GM12878 (cell line): Measurements from ENCODE around the gene ARHGEF3. TPM values are rescaled to one million over a fixed set of nuclear protein-coding genes. Genes with fewer than 3 reads are reported as not detected.

Source experiments
- ATAC-seq: fragments of 200-7000 bp; cut with Tn5 transposase; 3 replicates; pipeline ENCODE4 v1.9.1; 2020; ENCODE audit warnings: mild to moderate bottlenecking, moderate library complexity
- BruUV-seq: library from RNA; stranded (reverse); fragments of 400-500 nt; replicated peaks from 2 replicates; lab custom pipeline; 2021; lab: Mats Ljungman, UMichigan
- CTCF ChIA-PET: fragments of 300-600 bp; sonication (Branson Sonifier 250); formaldehyde crosslinking; extraction: SDS; loops from one replicate; lab custom pipeline; 2021; ENCODE audit warnings: inconsistent platforms; lab: Yijun Ruan, JAX
- POLR2A ChIA-PET: fragments of 350-600 bp; formaldehyde crosslinking; extraction: SDS; loops from one replicate; lab custom pipeline; 2021; ENCODE audit warnings: inconsistent platforms; lab: Charles Lee
- RAD21 ChIA-PET: fragments of 300-600 bp; sonication (Branson Sonifier 250); formaldehyde crosslinking; loops from one replicate; lab custom pipeline; 2023; ENCODE audit warnings: antibody characterized with exemption; ENCODE audit not compliant: unreplicated experiment; lab: Charles Lee
- SMC1A ChIA-PET: fragments of 300-600 bp; sonication (Branson Sonifier 250); formaldehyde crosslinking; loops from one replicate; lab custom pipeline; 2023; ENCODE audit not compliant: unreplicated experiment, uncharacterized antibody; lab: Charles Lee
- DNase-seq: peaks from one replicate; pipeline ENCODE4 v3.0.0-alpha.2; 2011; ENCODE audit warnings: low read depth, low spot score
- FAIRE-seq: peaks from 3 replicates; lab custom pipeline; 2011; peaks lifted over from hg19 to GRCh38; lab: Jason Lieb, UNC
- H2AFZ ChIP-seq: 2 replicates; pipeline ENCODE4 v1.6.0; 2011; ENCODE audit warnings: low read depth, low read length, control low read depth; ENCODE audit not compliant: control insufficient read depth
- H3K27ac ChIP-seq: 2 replicates; pipeline ENCODE4 v1.5.1; 2011; ENCODE audit warnings: control low read depth; ENCODE audit not compliant: control insufficient read depth, insufficient read depth
- H3K27me3 ChIP-seq, 2 experiments: replicated peaks in 1 of 2; 2 replicates each; pipeline versions ENCODE4 v1.6.0 to v1.6.1; 2011; ENCODE audit warnings: low read length in 1 of 2; ENCODE audit not compliant: control insufficient read depth in 2 of 2, insufficient read depth in 2 of 2
- H3K36me3 ChIP-seq, 2 experiments: 2 replicates each; pipeline ENCODE4 v1.5.1; 2011; ENCODE audit warnings: low read length in 1 of 2; ENCODE audit not compliant: control insufficient read depth in 2 of 2, insufficient read depth in 2 of 2
- H3K4me1 ChIP-seq: 2 replicates; pipeline ENCODE4 v1.6.1; 2011; ENCODE audit warnings: mild to moderate bottlenecking, low read length, moderate library complexity, mixed read lengths; ENCODE audit not compliant: control insufficient read depth, insufficient read depth
- H3K4me2 ChIP-seq: 2 replicates; pipeline ENCODE4 v1.6.0; 2011; ENCODE audit warnings: control low read depth; ENCODE audit not compliant: control insufficient read depth, insufficient read depth
- H3K4me3 ChIP-seq: fragments of 200-600 bp; sonication (generic); 2 replicates; pipeline ENCODE4 v1.5.1; 2016
- H3K79me2 ChIP-seq: 2 replicates; pipeline ENCODE4 v1.6.0; 2011; ENCODE audit warnings: low read length; ENCODE audit not compliant: control insufficient read depth, insufficient read depth
- H3K9ac ChIP-seq: 2 replicates; pipeline ENCODE4 v1.8.0; 2011; ENCODE audit warnings: low read length, control low read depth, mixed read lengths; ENCODE audit not compliant: control insufficient read depth, insufficient read depth
- H3K9me3 ChIP-seq: replicated peaks from 3 replicates; pipeline ENCODE4 v1.5.1; 2011; ENCODE audit warnings: mild to moderate bottlenecking, low read length; ENCODE audit not compliant: control insufficient read depth, insufficient read depth
- H4K20me1 ChIP-seq: 2 replicates; pipeline ENCODE4 v1.6.0; 2011; ENCODE audit not compliant: control insufficient read depth, insufficient read depth
- CBX3 ChIP-seq: fragments of 200-600 bp; sonication (generic); IDR thresholded peaks from 2 replicates; pipeline ENCODE4 v1.6.1; 2016; ENCODE audit warnings: low read depth, borderline replicate concordance
- CREB1 ChIP-seq: IDR thresholded peaks from 2 replicates; pipeline ENCODE4 v1.6.1; 2012; ENCODE audit warnings: low read depth, mild to moderate bottlenecking, inconsistent platforms
- FOXM1 ChIP-seq: IDR thresholded peaks from 2 replicates; pipeline ENCODE4 v1.6.1; 2012; ENCODE audit warnings: low read depth, mild to moderate bottlenecking, inconsistent platforms, low read length, moderate library complexity
- MEF2B ChIP-seq: fragments of 450-650 bp; IDR thresholded peaks from 2 replicates; pipeline ENCODE4 v1.6.1; 2018; ENCODE audit warnings: mild to moderate bottlenecking, moderate library complexity; ENCODE audit not compliant: partially characterized antibody, poor library complexity, severe bottlenecking
- MYB ChIP-seq: fragments of 150-350 bp; IDR thresholded peaks from 2 replicates; pipeline ENCODE4 v1.6.1; 2014; ENCODE audit warnings: mild to moderate bottlenecking, low read depth, low read length, borderline replicate concordance
- NBN ChIP-seq: fragments of 450-650 bp; IDR thresholded peaks from 2 replicates; pipeline ENCODE4 v1.6.1; 2016
- NFIC ChIP-seq: IDR thresholded peaks from 2 replicates; pipeline ENCODE4 v1.6.1; 2012; ENCODE audit warnings: low read depth, mild to moderate bottlenecking, inconsistent platforms, low read length, moderate library complexity
- RAD21 ChIP-seq: IDR thresholded peaks from 2 replicates; pipeline ENCODE4 v1.6.1; 2011; ENCODE audit warnings: mild to moderate bottlenecking, low read depth, low read length, moderate library complexity; ENCODE audit not compliant: insufficient read depth
- SREBF2 ChIP-seq: IDR thresholded peaks from 2 replicates; pipeline ENCODE4 v1.6.1; 2012; ENCODE audit warnings: mild to moderate bottlenecking, low read length
- STAT1 ChIP-seq: fragments of 450-650 bp; conservative IDR thresholded peaks from 2 replicates; pipeline ENCODE4 v1.6.1; 2014; ENCODE audit warnings: antibody characterized with exemption, mild to moderate bottlenecking
- ZNF217 ChIP-seq: fragments of 450-650 bp; IDR thresholded peaks from 2 replicates; pipeline ENCODE4 v1.6.1; 2017; ENCODE audit warnings: antibody characterized with exemption, mild to moderate bottlenecking
- ZNF24 ChIP-seq: fragments of 450-650 bp; IDR thresholded peaks from 2 replicates; pipeline ENCODE4 v1.6.1; 2017; ENCODE audit warnings: antibody characterized with exemption, mild to moderate bottlenecking
- WGBS: methylation state at CpG from one replicate; pipeline ENCODE4 v1.1.6; 2016; ENCODE audit warnings: low lambda C conversion rate; ENCODE audit not compliant: insufficient replicate concordance, insufficient coverage; ENCODE audit errors: missing lambda C conversion rate; 5-methylcytosine and 5-hydroxymethylcytosine counted together
- in situ Hi-C: fragments of 300-500 bp; cut with MboI; formaldehyde crosslinking; loops from 9 replicates; pipeline ENCODE4 v1.14.3; 2018; ENCODE audit warnings: mixed read lengths
- intact Hi-C: fragments of 100-400 bp; cut with micrococcal nuclease; formaldehyde crosslinking; loops from one replicate; pipeline ENCODE4 v1.14.2; 2022; ENCODE audit not compliant: unreplicated experiment
- polyA plus RNA-seq, 11 experiments: library from polyadenylated mRNA; depleted of rRNA in 4 of 11; unstranded in 6 of 11; stranded (reverse) in 5 of 11; fragments of >200 nt; fragmentation: Nextera tagmentation in 4 of 11; fragmentation: Illumina TruSeq in 1 of 11; extraction: Ambion mirVana in 4 of 11; extraction: Trizol in 1 of 11; gene quantifications; 1 replicate in 1 of 11; 2 replicates in 10 of 11; pipeline versions ENCODE4 v1.2.1 to v1.2.3, GENCODE V29; 2011 to 2016; ENCODE audit warnings: inconsistent platforms in 2 of 11, missing spikeins in 2 of 11, low read depth in 1 of 11
- total RNA-seq, 4 experiments: library from RNA; depleted of rRNA in 3 of 4; stranded (reverse); fragments of >200 nt in 3 of 4; fragmentation: Illumina TruSeq in 1 of 4; extraction: Trizol in 1 of 4; gene quantifications; 2 replicates each; pipeline versions ENCODE4 v1.2.1 to v1.2.3, GENCODE V29; 2013 to 2021
- TF ChIP-seq, protein P1 (sequence below): IDR thresholded peaks from 2 replicates; pipeline ENCODE4 v1.6.1; 2012; ENCODE audit warnings: mild to moderate bottlenecking, low read depth, low read length
- TF ChIP-seq, protein P2 (sequence below): fragments of 450-650 bp; IDR thresholded peaks from 2 replicates; pipeline ENCODE4 v1.6.1; 2016; ENCODE audit warnings: mild to moderate bottlenecking, moderate library complexity, borderline replicate concordance
- TF ChIP-seq, protein P3 (sequence below): fragments of 450-650 bp; IDR thresholded peaks from 2 replicates; pipeline ENCODE4 v1.6.1; 2018; ENCODE audit warnings: borderline replicate concordance, mild to moderate bottlenecking; ENCODE audit not compliant: partially characterized antibody

Gene ARHGEF3
- total and polyA plus RNA-seq, 10 of the 15 experiments (the other 5 are each of a cell fraction or from before 2014, with no cell fraction given) = 21.8 to 78.7 (median 56.2) TPM

DNA sequence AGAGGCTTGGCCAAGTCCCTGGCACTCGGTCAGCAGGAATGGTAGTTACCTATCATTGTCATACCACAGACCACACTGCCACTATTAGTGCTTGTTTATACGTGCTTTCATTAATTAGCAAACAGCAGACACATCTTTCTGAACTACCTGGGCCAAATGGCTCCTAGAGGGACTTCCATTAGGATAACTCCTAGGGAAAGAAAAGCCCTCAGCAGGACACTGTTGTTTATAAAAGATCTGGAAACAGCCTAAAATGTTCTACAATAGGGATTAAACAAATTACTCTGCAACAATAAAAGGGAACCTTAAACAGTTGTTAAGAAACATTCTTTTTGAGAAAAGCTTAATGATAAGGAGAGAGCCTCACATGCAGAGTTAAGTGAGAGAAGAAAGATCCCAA is 38.5 kb downstream of the ARHGEF3 start:
- intact Hi-C loops = no loop called here
- DNase-seq (no peak), ATAC-seq (no peak), FAIRE-seq (no peak)
- whole genome bisulfite sequencing = 70% methylated on average over 2 of the region's 2 CpGs
- ChIA-PET CTCF (interaction anchor here (1.3 to 4.0 kb wide), 2 partner anchors 13 to 36 kb away, joined by 5 to 21 read pairs; no protein-coding TSS in a partner anchor), SMC1A (interaction anchor here (1.0 to 2.3 kb wide), 4 partner anchors 12 to 27 kb away, joined by 4 to 9 read pairs (median 8); no protein-coding TSS in a partner anchor), RAD21 (interaction anchor here (0.7 to 2.4 kb wide), 2 partner anchors 36 to 38 kb away, joined by 3 to 7 read pairs; no protein-coding TSS in a partner anchor), POLR2A (interaction anchor here (1.2 to 1.4 kb wide), 2 partner anchors 12 to 27 kb away, joined by 4 to 6 read pairs; no protein-coding TSS in a partner anchor)
- Histone ChIP-seq H3K27me3 (no peaks in the 10 kb centered on the region), H3K9me3 (no peaks in the 10 kb centered on the region), H3K79me2 (no peaks in the 10 kb centered on the region), H3K36me3 (peaks cover 0 to 6% of the 10 kb centered on the region in 2 experiments; a peak in 3 of 4 replicates), H4K20me1 (no peaks in the 10 kb centered on the region), H3K9ac (no peak overlapping the region), H2AFZ (no peak overlapping the region), H3K4me1 (peaks cover 7% of the 10 kb centered on the region), H3K4me3 (no peak overlapping the region), H3K27ac (no peak overlapping the region), H3K4me2 (no peak overlapping the region)
- in situ Hi-C loops = no loop called here
- no TSS peak for BruUV-seq
- TF ChIP-seq ZNF217 = no peak
- TF ChIP-seq MEF2B = no peak
- TF ChIP-seq SREBF2 = no peak
- no peak for TF ChIP-seq MYB
- no peak for TF ChIP-seq RAD21
- no peak for TF ChIP-seq FOXM1
- TF ChIP-seq NFIC = no peak
- TF ChIP-seq STAT1 = no peak
- TF ChIP-seq NBN = no peak
- TF ChIP-seq, protein P1, sequence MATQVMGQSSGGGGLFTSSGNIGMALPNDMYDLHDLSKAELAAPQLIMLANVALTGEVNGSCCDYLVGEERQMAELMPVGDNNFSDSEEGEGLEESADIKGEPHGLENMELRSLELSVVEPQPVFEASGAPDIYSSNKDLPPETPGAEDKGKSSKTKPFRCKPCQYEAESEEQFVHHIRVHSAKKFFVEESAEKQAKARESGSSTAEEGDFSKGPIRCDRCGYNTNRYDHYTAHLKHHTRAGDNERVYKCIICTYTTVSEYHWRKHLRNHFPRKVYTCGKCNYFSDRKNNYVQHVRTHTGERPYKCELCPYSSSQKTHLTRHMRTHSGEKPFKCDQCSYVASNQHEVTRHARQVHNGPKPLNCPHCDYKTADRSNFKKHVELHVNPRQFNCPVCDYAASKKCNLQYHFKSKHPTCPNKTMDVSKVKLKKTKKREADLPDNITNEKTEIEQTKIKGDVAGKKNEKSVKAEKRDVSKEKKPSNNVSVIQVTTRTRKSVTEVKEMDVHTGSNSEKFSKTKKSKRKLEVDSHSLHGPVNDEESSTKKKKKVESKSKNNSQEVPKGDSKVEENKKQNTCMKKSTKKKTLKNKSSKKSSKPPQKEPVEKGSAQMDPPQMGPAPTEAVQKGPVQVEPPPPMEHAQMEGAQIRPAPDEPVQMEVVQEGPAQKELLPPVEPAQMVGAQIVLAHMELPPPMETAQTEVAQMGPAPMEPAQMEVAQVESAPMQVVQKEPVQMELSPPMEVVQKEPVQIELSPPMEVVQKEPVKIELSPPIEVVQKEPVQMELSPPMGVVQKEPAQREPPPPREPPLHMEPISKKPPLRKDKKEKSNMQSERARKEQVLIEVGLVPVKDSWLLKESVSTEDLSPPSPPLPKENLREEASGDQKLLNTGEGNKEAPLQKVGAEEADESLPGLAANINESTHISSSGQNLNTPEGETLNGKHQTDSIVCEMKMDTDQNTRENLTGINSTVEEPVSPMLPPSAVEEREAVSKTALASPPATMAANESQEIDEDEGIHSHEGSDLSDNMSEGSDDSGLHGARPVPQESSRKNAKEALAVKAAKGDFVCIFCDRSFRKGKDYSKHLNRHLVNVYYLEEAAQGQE = no peak
- no peak for TF ChIP-seq ZNF24
- TF ChIP-seq CBX3 = no peak
- TF ChIP-seq, protein P2, sequence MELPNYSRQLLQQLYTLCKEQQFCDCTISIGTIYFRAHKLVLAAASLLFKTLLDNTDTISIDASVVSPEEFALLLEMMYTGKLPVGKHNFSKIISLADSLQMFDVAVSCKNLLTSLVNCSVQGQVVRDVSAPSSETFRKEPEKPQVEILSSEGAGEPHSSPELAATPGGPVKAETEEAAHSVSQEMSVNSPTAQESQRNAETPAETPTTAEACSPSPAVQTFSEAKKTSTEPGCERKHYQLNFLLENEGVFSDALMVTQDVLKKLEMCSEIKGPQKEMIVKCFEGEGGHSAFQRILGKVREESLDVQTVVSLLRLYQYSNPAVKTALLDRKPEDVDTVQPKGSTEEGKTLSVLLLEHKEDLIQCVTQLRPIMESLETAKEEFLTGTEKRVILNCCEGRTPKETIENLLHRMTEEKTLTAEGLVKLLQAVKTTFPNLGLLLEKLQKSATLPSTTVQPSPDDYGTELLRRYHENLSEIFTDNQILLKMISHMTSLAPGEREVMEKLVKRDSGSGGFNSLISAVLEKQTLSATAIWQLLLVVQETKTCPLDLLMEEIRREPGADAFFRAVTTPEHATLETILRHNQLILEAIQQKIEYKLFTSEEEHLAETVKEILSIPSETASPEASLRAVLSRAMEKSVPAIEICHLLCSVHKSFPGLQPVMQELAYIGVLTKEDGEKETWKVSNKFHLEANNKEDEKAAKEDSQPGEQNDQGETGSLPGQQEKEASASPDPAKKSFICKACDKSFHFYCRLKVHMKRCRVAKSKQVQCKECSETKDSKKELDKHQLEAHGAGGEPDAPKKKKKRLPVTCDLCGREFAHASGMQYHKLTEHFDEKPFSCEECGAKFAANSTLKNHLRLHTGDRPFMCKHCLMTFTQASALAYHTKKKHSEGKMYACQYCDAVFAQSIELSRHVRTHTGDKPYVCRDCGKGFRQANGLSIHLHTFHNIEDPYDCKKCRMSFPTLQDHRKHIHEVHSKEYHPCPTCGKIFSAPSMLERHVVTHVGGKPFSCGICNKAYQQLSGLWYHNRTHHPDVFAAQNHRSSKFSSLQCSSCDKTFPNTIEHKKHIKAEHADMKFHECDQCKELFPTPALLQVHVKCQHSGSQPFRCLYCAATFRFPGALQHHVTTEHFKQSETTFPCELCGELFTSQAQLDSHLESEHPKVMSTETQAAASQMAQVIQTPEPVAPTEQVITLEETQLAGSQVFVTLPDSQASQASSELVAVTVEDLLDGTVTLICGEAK = no peak
- no peak for TF ChIP-seq CREB1
- TF ChIP-seq, protein P3, sequence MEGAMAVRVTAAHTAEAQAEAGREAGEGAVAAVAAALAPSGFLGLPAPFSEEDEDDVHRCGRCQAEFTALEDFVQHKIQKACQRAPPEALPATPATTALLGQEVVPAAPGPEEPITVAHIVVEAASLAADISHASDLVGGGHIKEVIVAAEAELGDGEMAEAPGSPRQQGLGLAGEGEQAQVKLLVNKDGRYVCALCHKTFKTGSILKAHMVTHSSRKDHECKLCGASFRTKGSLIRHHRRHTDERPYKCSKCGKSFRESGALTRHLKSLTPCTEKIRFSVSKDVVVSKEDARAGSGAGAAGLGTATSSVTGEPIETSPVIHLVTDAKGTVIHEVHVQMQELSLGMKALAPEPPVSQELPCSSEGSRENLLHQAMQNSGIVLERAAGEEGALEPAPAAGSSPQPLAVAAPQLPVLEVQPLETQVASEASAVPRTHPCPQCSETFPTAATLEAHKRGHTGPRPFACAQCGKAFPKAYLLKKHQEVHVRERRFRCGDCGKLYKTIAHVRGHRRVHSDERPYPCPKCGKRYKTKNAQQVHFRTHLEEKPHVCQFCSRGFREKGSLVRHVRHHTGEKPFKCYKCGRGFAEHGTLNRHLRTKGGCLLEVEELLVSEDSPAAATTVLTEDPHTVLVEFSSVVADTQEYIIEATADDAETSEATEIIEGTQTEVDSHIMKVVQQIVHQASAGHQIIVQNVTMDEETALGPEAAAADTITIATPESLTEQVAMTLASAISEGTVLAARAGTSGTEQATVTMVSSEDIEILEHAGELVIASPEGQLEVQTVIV = no peak
